ENCODE results near the gene PBOV1. TPM values are rescaled to one million over a fixed set of nuclear protein-coding genes. Genes with fewer than 3 reads are reported as not detected.
"Not testable (repeated sequence)": the region's sequence is repeated elsewhere in the genome, so short reads cannot be mapped to it uniquely, and the experiment has no call there.

Gene PBOV1
- polyA plus RNA-seq, 3 donors = 0.10 TPM; not detected in 2

DNA sequence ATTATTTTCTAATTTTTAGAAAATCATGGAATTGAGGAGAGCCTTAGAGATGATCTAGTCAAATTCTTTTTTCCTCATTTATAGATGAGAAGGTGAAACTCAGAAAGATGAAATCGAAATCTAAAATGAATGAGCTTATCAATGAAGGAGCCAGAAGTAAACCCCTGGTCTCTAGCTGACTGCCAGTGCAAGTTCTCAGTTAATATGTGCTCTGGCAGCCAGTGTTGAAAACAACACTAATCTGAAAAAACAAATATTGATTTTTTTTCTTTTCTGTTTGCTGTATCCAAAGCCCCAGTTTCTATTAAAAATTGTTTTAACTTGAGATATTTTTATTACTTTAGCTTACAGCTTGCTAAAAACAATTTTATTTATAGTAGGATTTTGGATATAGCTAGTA, 21.5 kb upstream of the PBOV1 start:
- DNase-seq (ENCODE audit: low read depth in 3 of 3, low spot score in 2 of 3) = no peak

GRCh38 chr6:138238368-138238767, 20.1 kb upstream of the PBOV1 start:
- no peak for DNase-seq (ENCODE audit: low read depth in 3 of 3, low spot score in 2 of 3)

GRCh38 chr6:138237463-138237862, 19.2 kb upstream of the PBOV1 start:
- DNase-seq (ENCODE audit: low read depth in 3 of 3, low spot score in 2 of 3) = no peak

DNA sequence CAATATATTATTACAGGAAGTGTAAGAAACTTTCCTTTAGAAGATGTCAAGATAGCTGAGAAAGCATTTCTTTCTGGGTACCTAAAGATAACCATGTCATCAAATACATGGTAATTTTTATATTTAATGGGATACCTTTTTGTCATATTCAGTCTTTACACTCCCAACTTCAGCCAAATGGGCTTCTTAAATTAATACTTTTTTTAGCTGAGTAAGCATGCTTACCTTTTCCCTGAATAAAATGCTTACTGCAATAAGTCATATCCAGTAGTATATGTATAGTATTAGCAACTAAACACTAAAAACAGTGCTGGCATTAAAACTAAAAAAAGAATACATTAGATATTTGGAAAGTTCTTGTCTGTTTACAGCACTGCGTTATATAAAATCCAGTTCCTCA, 17.4 kb upstream of the PBOV1 start:
- DNase-seq (ENCODE audit: low read depth in 3 of 3, low spot score in 2 of 3) = no peak

DNA sequence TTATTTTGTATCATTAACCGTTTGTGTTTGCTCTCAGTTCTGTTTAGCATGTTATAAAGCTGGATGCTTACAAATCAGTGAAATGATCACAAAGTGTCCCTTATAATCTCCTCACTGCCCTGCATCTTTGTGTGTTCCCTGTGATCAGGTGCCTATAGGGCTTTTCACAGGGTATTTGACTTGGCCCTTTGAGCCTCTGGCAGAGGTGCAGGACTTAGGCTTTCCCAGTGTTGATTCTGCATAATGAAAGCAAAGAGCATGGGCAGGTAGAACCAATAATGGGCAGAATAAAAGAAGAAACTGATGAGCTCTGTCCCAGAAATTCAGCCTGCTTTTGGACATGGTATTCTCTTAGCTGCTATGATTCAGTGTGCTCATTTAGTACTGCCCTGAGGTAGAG, 16.9 kb upstream of the PBOV1 start:
- no peak for DNase-seq (ENCODE audit: low read depth in 3 of 3, low spot score in 2 of 3)

- no peak for DNase-seq (ENCODE audit: low read depth in 3 of 3, low spot score in 2 of 3)
Measured at GRCh38 chr6:138234363-138234762, 16.1 kb upstream of the PBOV1 start.

DNA sequence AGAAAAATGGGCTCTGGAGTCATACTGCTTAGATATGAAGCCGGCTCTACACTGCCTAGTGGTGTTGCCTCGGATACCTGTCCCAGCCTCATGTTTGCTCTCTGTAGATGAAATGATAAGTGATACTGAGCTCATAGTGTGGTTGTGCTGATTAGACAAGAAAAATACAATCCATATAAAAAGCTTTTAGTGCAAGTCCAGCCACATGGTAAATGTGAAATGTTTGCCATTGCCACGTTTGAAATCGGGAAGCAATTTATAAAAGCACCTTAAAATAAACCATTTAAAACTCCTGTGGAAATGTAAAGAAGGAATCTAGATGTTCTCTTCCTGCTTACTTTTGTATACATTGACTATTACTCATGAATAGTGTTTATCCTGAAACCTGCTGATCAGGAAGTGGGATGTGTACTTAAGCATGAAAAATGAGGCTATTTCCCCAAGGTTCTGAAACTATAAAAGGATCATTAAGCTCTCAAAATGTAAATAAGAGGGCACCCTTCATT, 13.1 kb upstream of the PBOV1 start:
- DNase-seq (ENCODE audit: low read depth in 3 of 3, low spot score in 2 of 3) = no peak

GRCh38 chr6:138230759-138231380, 12.6 kb upstream of the PBOV1 start:
- DNase-seq (ENCODE audit: low read depth in 3 of 3, low spot score in 2 of 3) = no peak

DNA sequence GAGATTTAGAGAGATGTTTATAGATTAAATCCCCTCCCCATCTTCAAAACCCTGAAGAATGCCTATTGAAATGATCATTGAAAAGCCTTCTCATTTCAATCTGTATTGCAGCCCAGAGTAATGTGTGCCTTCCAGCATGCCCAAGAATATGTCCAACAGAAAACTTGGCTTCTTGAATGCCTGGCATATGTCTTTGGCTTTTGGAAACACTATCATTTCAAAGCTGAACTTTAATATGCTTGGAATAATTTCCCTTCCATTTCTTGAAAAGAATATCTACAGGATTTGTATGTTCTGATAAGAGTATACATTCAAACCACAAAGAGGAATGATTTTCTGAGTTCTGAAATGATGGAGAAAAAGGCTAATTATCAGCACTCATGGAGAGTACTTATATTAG, 11.9 kb upstream of the PBOV1 start:
- DNase-seq (ENCODE audit: low read depth in 3 of 3, low spot score in 2 of 3) = no peak

DNA sequence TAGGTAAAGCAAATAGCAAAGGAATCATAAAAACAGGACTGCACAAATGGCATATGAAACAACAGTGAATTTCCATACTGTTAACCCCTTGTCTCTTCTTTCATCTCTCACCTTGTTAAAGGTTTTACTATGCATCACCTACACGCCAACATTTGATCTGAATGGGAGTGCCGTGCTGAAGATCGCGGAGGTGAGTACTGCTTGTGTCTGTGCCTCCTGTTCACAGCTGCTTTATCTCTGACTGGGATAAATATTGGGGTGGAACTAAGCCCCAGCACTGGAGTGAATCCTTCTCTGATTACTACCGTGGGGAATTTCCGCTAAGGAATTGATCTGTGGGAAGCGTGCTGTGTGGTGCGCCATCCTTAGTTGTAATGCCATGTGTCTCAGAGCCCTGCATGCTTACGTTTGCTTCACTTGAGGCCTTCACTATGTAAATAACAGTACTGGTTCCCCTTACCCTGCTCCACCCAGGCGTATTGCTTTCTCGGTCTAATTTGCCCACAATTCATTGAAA, 11.4 kb upstream of the PBOV1 start:
- DNase-seq (ENCODE audit: low read depth in 3 of 3, low spot score in 2 of 3) = no peak

- no peak for DNase-seq (ENCODE audit: low read depth in 3 of 3, low spot score in 2 of 3)
Measured at GRCh38 chr6:138229072-138229471, 10.8 kb upstream of the PBOV1 start.

GRCh38 chr6:138227316-138227781, 9.1 kb upstream of the PBOV1 start:
- no peak for DNase-seq (ENCODE audit: low read depth in 3 of 3, low spot score in 2 of 3)

GRCh38 chr6:138226700-138227315, 8.5 kb upstream of the PBOV1 start:
- no peak for DNase-seq (ENCODE audit: low read depth in 3 of 3, low spot score in 2 of 3)

GRCh38 chr6:138225953-138226352, 7.7 kb upstream of the PBOV1 start:
- no peak for DNase-seq (ENCODE audit: low read depth in 3 of 3, low spot score in 2 of 3)

GRCh38 chr6:138222901-138223546, 4.7 kb upstream of the PBOV1 start:
- no peak for DNase-seq (ENCODE audit: low read depth in 3 of 3, low spot score in 2 of 3)

DNA sequence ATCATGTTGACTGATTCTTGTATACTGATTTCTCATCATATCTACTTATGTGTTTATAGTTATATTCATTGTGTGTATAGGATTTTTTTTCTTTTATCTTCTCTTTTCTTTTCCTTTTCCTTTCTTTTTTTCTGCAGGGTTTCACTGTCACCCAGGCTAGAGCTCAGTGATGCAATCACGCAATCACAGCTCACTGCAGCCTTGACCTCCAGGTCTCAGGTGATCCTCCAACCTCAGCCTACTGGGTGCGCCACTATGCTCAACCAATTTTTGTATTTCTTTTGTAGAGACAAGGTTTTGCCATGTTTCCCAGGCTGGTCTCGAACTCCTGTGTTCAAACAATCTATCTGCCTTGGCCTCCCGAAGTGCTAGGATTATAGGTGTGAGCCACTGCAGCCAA, 1.6 kb upstream of the PBOV1 start:
- DNase-seq (ENCODE audit: low read depth in 3 of 3, low spot score in 2 of 3) = no peak

DNA sequence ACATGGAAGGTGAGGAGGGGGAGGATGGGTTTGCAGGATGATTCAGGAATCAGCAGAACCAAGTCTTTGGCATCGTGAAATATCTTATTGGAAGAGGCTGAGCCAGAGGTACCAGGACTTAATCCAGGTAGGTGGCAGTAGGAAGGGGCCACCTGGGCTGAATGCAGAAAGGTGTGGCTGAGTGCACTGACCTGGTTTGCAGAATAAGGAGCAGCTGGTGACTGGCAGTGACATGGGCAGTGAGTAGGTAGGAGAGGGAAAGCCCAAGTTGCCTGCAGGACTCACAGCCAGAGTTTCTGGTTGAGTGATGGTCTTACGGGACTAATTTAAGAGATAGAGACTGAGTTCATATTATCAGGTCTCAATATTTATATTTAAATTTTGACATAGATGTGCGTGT, 1.1 kb upstream of the PBOV1 start:
- no peak for DNase-seq (ENCODE audit: low read depth in 3 of 3, low spot score in 2 of 3)

GRCh38 chr6:138215093-138215782, 3.1 kb downstream of the PBOV1 start:
- DNase-seq (ENCODE audit: low read depth in 3 of 3, low spot score in 2 of 3) = no peak

- DNase-seq (ENCODE audit: low read depth in 3 of 3, low spot score in 2 of 3) = not testable (repeated sequence)
Measured at GRCh38 chr6:138212530-138212929, 5.8 kb downstream of the PBOV1 start.

- no peak for DNase-seq (ENCODE audit: low read depth in 3 of 3, low spot score in 2 of 3)
Measured at GRCh38 chr6:138211601-138212000, 6.7 kb downstream of the PBOV1 start.

GRCh38 chr6:138211048-138211581, 7.2 kb downstream of the PBOV1 start:
- DNase-seq (ENCODE audit: low read depth in 3 of 3, low spot score in 2 of 3) = no peak

Data from right renal cortex interstitium (tissue), 3 donors.